GM18508 (cell line): ENCODE data around the gene MAPK6.

Experiments
- ATAC-seq: cut with Tn5 transposase; IDR thresholded peaks from one replicate; pipeline ENCODE4 v1.9.1; 2021; ENCODE audit warnings: moderate number of reproducible peaks; ENCODE audit not compliant: insufficient read depth, unreplicated experiment

Gene MAPK6

DNA sequence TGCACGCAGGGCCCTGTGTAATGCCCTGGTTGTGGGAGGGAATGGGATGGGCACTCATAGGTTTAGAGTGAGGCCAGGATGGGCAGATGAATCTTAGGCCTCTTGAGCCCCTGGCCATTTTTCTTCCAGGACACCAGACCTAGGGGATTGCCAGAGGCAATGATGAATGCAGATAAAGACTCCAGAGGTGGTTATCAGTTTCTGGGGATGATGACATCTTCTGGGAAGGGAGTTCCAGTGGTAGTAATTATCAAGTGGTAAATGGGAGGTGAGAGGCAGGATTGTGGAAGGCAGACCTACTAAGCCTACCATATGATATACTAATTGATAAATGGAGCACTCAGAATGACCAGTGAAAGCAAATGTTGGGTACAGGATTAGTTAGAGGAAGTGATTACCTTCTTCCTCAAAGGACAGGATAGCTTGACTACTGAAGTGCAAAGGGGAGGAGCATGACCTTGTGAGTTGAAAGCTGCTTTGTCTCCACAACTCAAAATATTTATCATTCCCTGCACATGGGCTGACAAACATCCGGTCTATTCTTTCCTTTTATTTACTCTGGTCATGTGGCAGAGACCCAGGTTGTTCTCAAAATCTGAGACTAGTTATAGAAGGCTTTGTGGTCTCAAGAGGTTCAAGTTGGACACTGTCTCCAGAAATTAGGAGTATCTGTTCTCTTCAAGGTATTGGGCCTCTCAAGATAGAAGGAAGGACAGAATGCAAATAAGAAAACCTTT, 10.2 kb upstream of the MAPK6 start:
- no peak for ATAC-seq

DNA sequence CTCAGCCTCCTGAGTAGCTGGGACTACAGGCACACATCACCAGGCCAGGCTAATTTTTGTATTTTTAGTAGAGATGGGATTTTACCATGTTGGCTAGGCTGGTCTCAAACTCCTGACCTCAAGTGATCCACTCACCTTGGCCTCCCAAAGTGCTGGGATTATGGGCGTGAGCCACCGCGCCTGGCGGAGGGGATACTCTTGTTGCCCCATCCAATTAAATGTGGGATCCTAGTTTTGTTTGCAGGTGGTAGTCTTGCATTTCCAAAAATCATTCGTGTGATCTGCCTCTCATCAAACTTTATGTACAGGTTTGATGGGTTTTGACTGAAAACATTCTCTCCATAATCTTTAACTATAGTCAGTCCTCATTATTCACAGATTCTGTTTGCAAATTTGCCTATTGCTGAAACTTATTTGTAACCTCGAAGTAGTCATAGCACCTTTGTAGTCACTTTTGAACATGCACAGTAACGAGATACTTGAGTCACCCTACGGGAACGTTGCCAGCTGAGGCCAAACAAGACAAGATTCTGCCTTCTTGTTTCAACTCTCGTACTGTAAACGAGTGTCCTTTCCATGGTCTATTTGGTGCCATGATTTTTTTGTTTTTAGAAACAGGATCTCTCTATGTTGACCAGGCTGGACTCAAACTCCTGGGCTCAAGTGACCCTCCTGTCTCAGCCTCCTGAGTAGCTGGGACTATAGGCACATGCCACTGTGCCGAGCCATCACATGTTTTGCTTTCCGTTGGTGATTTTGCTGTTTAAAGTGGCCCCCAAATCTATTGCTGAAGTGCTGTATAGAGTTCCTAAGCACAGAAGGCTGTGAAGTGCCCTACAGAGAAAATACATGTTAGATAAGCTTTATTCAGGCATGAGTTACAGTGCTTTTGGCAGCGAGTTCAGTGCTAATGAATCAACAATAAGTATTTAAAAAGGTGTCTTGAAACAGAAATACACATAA, 8.1 kb upstream of the MAPK6 start:
- ATAC-seq = no peak

- no peak for ATAC-seq
Observed at GRCh38 chr15:52011711-52012144, 7.3 kb upstream of the MAPK6 start.

DNA sequence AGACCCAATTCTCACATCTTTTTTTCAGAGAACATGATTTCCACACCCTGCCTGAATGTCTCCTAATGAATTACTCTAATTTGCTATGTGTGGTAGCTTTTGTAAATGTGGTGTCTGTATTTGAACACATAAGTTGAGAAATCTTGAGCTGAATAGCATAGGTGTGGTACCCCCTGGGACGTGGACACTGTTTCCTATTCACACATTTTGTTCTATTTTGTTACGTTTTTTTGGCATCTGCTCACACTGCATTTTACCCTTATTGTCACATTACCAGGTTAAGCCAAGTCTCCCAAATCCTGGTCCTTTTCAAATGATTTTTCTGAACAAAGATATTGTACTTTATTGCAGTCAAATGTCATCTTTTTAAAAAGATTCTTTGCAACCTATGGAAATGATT, 6.8 kb upstream of the MAPK6 start:
- ATAC-seq = no peak

DNA sequence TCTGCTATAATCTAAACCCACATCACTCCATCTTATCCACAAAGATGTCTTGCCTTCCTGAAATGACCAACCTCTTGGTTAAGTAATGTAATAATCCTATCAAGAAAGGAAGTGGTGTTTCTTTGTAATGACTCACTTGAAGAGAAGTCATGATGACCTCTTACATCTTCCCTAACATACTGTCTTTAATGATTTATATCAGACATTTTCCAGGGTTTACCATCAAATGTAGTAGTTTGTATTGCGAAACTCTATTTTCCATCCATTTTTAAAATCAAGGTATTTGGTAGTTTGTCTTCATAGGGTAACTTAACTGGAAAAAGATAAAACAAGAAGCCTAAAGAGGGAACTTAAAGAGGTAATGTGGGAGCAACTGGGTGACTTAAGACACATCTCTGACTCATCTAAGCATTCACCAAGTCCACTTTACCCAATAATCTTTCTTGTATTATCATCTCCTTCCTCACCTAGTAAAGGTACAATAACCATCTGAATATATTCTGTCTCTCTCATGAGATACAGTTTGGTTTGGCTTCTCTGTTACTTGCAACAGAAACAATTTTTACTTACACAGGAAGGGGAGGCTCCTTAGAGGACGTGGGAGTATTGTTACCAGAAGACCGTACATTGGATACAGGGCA, 5.7 kb upstream of the MAPK6 start:
- ATAC-seq = peak; percentile 36

DNA sequence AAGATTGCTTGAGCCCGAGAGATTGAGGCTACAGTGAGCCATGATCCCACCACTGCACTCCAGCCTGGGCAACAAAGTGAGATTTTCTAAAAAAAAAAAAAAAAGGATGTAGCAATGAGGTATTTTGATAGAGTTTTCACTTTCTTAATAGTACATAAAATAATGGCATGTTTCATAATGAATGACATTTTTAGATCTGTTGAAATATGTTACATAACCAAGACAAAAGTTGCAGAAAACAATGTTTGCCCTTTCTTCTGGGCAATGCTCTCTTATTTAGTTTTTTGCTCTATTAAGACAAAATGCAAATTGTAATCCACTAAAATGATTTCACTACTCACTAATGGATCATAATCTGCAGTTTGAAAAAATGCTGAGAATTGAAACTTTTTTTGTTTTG, 4.4 kb upstream of the MAPK6 start:
- ATAC-seq = no peak

DNA sequence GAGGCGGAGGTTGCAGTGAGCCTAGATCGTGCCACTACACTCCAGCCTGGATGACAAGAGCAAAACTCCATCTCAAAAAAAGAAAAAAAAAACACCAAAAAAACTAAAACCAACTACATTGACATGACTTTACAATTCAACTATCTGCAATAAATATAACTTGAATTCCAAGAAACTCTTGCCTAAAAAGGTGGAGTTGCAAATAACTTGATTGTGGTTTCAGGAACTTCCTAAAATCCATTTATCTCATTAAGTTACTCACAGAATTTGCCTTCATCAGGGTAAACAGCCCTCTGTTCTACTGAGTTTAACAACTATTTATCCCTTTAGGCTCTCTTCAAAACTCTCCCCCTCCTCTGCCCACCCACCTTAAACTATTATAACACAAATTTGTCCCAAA, 2.7 kb upstream of the MAPK6 start:
- no peak for ATAC-seq

DNA sequence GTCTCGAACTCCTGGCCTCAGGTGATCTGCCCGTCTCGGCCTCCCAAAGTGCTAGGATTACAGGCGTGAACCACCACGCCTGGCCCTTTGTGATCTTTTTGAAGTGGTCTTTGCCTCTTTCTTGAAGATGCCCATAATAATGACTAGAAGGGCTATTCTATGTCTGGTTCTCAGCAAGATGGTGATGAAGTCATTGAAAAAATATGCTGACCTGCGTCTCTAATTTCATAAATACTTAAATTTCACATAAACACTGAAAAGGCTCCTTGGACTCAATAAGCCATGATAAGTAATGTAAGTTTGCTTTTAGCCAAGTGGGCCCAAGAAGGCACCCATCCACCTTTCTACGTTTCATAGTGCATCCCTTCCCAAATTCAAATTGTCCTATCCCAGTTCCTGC, 775 bp upstream of the MAPK6 start:
- ATAC-seq = no peak

DNA sequence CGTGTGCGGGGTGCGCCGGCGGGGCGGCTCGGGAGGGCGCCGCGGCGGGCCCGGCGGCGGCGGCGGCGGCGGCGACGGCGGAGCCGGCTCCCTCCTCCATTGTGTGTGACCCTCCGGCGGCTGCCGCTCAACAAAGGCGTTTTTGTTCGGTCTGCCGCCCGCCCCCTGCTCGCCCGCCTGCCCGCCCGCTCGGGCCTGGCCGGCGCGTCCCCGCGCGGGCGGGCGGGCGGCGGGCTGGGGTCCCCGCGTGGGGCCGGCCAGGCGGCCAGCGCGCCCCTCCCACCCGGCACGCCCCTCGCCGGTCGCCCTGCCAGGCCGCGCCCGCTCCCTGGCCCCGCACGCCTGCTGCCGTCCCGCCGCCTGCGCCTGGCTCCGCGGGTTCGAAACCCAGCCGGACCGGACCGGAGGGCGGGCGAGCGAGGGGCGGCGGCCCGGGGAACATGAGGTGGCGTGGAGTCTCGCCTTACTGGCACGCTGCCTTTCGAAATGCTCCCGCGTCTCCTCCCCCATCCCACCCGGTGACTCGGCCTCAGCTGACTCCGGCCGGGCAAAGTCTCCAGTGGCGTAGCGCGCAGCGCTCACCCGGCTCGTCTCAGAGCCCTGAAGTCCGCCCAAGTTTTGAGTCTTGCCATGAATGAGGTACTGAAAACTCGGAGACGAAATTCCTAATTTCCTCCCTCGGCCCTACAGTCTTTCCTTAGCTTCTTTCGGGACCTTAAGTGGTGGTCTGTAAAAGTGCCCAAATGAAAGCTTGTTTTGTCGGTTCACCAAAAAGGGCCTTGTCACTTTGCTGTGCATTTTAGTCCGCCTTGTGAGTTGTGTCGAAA, 588 bp downstream of the MAPK6 start:
- peak; percentile 34 for ATAC-seq

GRCh38 chr15:52020221-52021085, 1.4 kb downstream of the MAPK6 start:
- ATAC-seq = no peak

DNA sequence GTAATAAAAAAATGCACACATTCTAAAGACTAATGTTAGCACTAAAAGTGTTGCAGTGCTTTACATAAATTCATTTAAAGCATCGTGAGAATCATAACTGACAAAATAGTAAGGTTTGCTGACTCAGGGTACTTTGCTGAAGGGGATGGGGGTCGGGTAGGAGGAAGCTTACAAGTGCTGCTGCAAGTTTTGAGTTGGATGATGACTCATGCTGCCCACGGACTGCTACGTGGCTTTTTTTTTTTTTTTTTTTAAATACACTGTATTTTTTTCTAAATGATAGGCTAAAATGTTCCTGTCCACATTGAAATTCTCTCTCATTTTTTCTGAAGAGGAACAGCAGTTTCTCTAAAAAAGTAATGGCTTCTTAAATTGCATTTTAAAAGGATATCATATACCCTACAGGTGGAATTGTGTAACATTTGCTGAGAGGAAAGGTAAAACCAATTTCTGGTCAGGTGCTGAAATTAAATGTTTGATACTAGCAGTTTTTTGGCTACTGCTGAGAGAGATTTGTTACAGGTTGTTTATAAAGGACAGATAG, 2.2 kb downstream of the MAPK6 start:
- no peak for ATAC-seq

GRCh38 chr15:52021892-52022540, 3.0 kb downstream of the MAPK6 start:
- ATAC-seq = no peak

DNA sequence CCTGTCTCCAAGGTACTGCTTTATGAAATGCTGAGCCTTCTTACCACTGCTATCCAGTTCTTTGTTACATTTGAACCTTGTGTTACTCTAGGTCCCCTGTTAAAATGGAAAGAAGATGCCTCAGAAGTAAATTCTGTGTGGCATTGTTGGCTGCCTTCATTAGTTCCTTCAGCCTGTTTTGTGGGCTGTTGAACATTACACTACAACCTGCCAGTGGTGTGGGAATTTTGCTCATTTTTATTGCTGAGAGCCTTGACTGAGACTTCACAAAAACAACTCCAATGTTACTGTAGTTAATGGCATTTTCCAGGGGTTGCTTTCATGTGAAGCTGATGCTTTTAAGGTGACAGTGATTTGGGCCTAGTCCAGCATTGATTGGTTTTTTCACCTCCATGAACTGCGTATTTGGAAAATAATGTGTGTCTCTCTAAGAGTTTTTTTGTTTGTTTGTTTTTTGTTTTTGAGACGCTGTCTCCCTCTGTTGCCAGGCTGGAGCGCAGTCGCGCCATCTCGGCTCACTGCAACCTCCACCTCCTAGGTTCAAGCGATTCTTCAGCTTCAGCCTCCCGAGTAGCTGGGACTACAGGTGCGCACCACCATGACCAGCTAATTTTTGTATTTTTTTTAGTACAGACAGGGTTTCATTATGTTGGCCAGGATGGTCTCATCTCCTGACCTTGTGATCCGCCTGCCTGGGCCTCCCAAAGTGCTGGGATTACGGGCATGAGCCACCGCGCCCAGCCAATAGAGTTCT, 4.3 kb downstream of the MAPK6 start:
- no peak for ATAC-seq

- no peak for ATAC-seq
Observed at GRCh38 chr15:52028431-52029093, 9.5 kb downstream of the MAPK6 start.

- ATAC-seq = no peak
Observed at GRCh38 chr15:52030010-52030409, 11.0 kb downstream of the MAPK6 start.

GRCh38 chr15:52031556-52031955, 12.5 kb downstream of the MAPK6 start:
- ATAC-seq = no peak

DNA sequence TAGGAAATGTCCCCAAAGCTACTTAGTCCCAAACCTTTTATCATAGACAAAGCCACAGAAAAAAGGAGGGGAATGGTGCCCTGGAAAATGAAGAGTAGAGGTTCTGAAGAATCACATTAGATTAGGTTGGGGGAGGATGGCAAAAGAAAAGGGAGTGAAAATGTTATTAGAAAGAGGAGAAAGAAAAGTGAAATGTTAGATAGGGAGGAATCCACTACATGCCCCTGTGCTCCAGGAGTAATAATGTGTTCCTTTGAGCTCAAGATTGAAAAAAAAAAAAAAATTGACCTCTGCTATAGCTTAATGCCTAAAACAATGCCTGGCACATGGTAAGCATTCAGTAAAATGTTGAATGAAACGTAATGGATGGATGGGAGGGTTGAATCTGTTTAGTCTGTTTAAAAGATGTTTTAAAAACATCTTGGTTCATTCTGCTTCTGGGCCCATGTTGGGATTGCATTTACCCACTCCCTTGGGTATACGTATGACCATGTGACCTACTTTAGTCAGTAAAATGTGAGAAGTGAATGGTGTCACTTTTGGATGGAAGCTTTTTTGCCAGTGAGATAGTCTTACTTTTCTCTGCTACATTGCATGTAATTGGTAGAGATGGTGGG, 19.0 kb downstream of the MAPK6 start:
- ATAC-seq = no peak
